Epidermal melanocyte (primary cell): Measurements from ENCODE around the gene IPO9.
"Not testable (repeated sequence)": the region's sequence is repeated elsewhere in the genome, so short reads cannot be mapped to it uniquely, and the experiment has no call there.

ENCODE experiments used
- DNase-seq: peaks from one replicate; pipeline ENCODE4 v3.0.0; 2011; ENCODE audit warnings: low spot score; ENCODE audit not compliant: insufficient read length

The IPO9 gene

GRCh38 chr1:201847150-201847549, 18.2 kb downstream of the IPO9 start:
- no peak for DNase-seq

- DNase-seq, result no peak
Observed at GRCh38 chr1:201848230-201848629, 19.3 kb downstream of the IPO9 start.

- no peak for DNase-seq
Observed at GRCh38 chr1:201849372-201850052, 20.6 kb downstream of the IPO9 start.

GRCh38 chr1:201850053-201850397, 21.1 kb downstream of the IPO9 start:
- no peak for DNase-seq

GRCh38 chr1:201851949-201852348, 23.0 kb downstream of the IPO9 start:
- DNase-seq, result no peak

- not testable (repeated sequence) for DNase-seq
Observed at GRCh38 chr1:201856722-201857121, 27.8 kb downstream of the IPO9 start.

GRCh38 chr1:201859424-201859823, 30.5 kb downstream of the IPO9 start:
- DNase-seq, result no peak

- no peak for DNase-seq
Observed at GRCh38 chr1:201861448-201861847, 32.5 kb downstream of the IPO9 start.

GRCh38 chr1:201870397-201870796, 41.4 kb downstream of the IPO9 start:
- DNase-seq, result no peak

- DNase-seq, result no peak
Observed at GRCh38 chr1:201874672-201875071, 45.7 kb downstream of the IPO9 start.

GRCh38 chr1:201876148-201876818, 47.3 kb downstream of the IPO9 start:
- no peak for DNase-seq

- no peak for DNase-seq
Observed at GRCh38 chr1:201877877-201878401, 49.0 kb downstream of the IPO9 start.

GRCh38 chr1:201880928-201881571, 52.1 kb downstream of the IPO9 start:
- DNase-seq, result no peak

- DNase-seq, result no peak
Observed at GRCh38 chr1:201881617-201882016, 52.7 kb downstream of the IPO9 start.

GRCh38 chr1:201882665-201883132, 53.7 kb downstream of the IPO9 start:
- DNase-seq, result no peak

GRCh38 chr1:201883266-201883665, 54.3 kb downstream of the IPO9 start:
- DNase-seq, result no peak

GRCh38 chr1:201883786-201884185, 54.8 kb downstream of the IPO9 start:
- no peak for DNase-seq

GRCh38 chr1:201884425-201884824, 55.5 kb downstream of the IPO9 start:
- DNase-seq, result no peak

GRCh38 chr1:201885531-201886075, 56.6 kb downstream of the IPO9 start:
- DNase-seq, result no peak

- DNase-seq, result no peak
Observed at GRCh38 chr1:201886103-201886885, 57.3 kb downstream of the IPO9 start.
